ENCODE results near the gene LARP4B. TPM values are rescaled to one million over a fixed set of nuclear protein-coding genes. Genes with fewer than 3 reads are reported as not detected.

The LARP4B gene
- total RNA-seq, 1 donor from 2014 or later, result 101 TPM

DNA sequence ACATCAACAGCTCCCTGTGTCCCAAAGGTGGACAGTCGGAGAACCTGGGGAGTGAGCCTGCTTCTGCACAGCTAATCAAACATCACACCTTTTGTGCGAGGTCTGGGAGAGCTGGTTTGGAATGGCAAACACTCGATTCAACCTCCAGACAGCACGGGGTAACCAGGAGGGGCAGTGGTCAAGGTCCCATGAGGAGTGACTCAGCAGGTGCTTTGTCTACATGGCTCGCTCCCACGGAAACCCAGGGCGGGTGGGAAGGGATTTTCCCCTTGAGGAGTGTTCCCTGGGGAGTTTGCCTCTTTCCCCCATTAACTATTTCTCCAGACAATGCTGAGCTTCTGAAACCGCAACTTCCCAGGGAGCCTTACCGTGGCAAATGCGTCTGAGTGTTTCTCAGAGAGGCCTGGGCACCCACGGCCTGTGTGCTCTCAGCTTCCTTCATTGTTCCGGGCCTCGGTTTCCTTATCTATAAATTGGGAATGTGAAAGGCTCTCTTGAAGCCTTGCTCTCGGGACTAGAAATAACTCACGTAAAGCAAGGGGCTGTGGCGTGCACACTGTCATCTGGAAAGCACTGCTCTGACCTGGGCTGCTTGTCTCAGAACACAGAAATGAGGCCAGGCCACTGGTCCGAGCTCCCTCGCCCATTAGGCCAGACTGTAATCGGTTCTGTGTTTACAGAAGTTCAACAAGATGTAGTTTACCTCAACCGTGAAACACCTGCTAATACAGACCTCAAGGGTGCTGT is 42.7 kb upstream of the LARP4B start:
- peak; percentile 42 for DNase-seq (ENCODE audit: low read depth)
- no peaks in the 10 kb centered on the region for H3K4me1 ChIP-seq (ENCODE audit: insufficient read depth, low read length)
- Mint-ChIP-seq H3K27ac (ENCODE audit: unreplicated experiment) (no peak overlapping the region), H3K36me3 (ENCODE audit: low read depth, unreplicated experiment) (peaks cover 19% of the 10 kb centered on the region), H3K27me3 (ENCODE audit: low read depth, unreplicated experiment) (peaks cover 8% of the 10 kb centered on the region), H3K4me1 (ENCODE audit: low read depth, unreplicated experiment) (peaks cover 12% of the 10 kb centered on the region), H3K4me3 (ENCODE audit: unreplicated experiment) (no peak overlapping the region), H3K9me3 (ENCODE audit: unreplicated experiment) (peaks cover 18% of the 10 kb centered on the region)
- H3K36me3 ChIP-seq (ENCODE audit: insufficient read depth, low read length), result no peaks in the 10 kb centered on the region
- no peak overlapping the region for H3K9ac ChIP-seq (ENCODE audit: low read length)
- FAIRE-seq, result no peak
- H3K9me3 ChIP-seq (ENCODE audit: insufficient read depth, low read depth, low read length), result peaks cover 1% of the 10 kb centered on the region
- no peak overlapping the region for H3K4me2 ChIP-seq (ENCODE audit: low read length)
- no peak for TF ChIP-seq EZH2 (IDR thresholded peaks at IDR 0.05; ENCODE audit: insufficient read depth, low read length)
- TF ChIP-seq, protein P1, sequence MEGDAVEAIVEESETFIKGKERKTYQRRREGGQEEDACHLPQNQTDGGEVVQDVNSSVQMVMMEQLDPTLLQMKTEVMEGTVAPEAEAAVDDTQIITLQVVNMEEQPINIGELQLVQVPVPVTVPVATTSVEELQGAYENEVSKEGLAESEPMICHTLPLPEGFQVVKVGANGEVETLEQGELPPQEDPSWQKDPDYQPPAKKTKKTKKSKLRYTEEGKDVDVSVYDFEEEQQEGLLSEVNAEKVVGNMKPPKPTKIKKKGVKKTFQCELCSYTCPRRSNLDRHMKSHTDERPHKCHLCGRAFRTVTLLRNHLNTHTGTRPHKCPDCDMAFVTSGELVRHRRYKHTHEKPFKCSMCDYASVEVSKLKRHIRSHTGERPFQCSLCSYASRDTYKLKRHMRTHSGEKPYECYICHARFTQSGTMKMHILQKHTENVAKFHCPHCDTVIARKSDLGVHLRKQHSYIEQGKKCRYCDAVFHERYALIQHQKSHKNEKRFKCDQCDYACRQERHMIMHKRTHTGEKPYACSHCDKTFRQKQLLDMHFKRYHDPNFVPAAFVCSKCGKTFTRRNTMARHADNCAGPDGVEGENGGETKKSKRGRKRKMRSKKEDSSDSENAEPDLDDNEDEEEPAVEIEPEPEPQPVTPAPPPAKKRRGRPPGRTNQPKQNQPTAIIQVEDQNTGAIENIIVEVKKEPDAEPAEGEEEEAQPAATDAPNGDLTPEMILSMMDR (IDR thresholded peaks at IDR 0.05; ENCODE audit: insufficient read depth, low read depth, low read length), result no peak
- H3K27ac ChIP-seq (ENCODE audit: low read depth, low read length), result no peak overlapping the region
- no peak overlapping the region for H2AFZ ChIP-seq (ENCODE audit: low read depth, low read length)
- H3K27me3 ChIP-seq (ENCODE audit: insufficient read depth, low read length), result no peaks in the 10 kb centered on the region
- no peaks in the 10 kb centered on the region for H4K20me1 ChIP-seq (ENCODE audit: insufficient read depth, low read length)
- no peak overlapping the region for H3K4me3 ChIP-seq (ENCODE audit: insufficient read depth, low read depth, low read length)
- H3K79me2 ChIP-seq (ENCODE audit: insufficient read depth, low read length), result no peaks in the 10 kb centered on the region

DNA sequence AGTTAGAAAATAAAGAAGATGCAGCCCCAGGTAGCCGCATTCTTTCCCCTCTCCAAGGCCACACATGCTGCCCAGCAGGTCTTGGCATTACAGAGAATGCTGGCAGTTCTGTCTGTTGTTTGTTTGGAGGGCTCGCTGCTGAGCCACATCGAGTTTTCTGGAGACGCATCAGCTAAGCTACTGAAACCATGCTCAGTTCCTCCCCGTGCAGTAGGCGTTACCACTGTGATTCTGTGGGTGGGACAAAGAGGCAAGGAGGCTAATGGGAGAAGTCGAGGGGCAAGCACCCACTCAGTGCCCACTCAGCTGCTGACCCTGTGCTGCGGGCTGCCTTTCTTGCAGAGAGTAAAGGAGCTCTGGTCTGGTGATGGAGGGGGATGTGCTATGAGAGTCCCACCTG is 41.3 kb upstream of the LARP4B start:
- no peak overlapping the region for H3K4me3 ChIP-seq (ENCODE audit: insufficient read depth, low read depth, low read length)
- FAIRE-seq (no peak), DNase-seq (ENCODE audit: low read depth) (no peak)
- TF ChIP-seq EZH2 (IDR thresholded peaks at IDR 0.05; ENCODE audit: insufficient read depth, low read length), result no peak
- TF ChIP-seq, protein P1 (IDR thresholded peaks at IDR 0.05; ENCODE audit: insufficient read depth, low read depth, low read length), result no peak
- no peak overlapping the region for H3K4me3 Mint-ChIP-seq (ENCODE audit: unreplicated experiment)
- H3K27ac Mint-ChIP-seq (ENCODE audit: unreplicated experiment), result no peak overlapping the region
- no peaks in the 10 kb centered on the region for H3K79me2 ChIP-seq (ENCODE audit: insufficient read depth, low read length)
- H3K9me3 Mint-ChIP-seq (ENCODE audit: unreplicated experiment), result peaks cover 14% of the 10 kb centered on the region
- no peak overlapping the region for H2AFZ ChIP-seq (ENCODE audit: low read depth, low read length)
- H3K27me3 ChIP-seq (ENCODE audit: insufficient read depth, low read length), result no peaks in the 10 kb centered on the region
- H3K36me3 Mint-ChIP-seq (ENCODE audit: low read depth, unreplicated experiment), result peaks cover 13% of the 10 kb centered on the region
- H3K4me1 Mint-ChIP-seq (ENCODE audit: low read depth, unreplicated experiment), result peaks cover 12% of the 10 kb centered on the region
- no peaks in the 10 kb centered on the region for H3K4me1 ChIP-seq (ENCODE audit: insufficient read depth, low read length)
- no peaks in the 10 kb centered on the region for H3K9me3 ChIP-seq (ENCODE audit: insufficient read depth, low read depth, low read length)
- H3K27ac ChIP-seq (ENCODE audit: low read depth, low read length), result no peak overlapping the region
- H3K9ac ChIP-seq (ENCODE audit: low read length), result no peak overlapping the region
- no peak overlapping the region for H3K4me2 ChIP-seq (ENCODE audit: low read length)
- H3K36me3 ChIP-seq (ENCODE audit: insufficient read depth, low read length), result no peaks in the 10 kb centered on the region
- H4K20me1 ChIP-seq (ENCODE audit: insufficient read depth, low read length), result no peaks in the 10 kb centered on the region
- H3K27me3 Mint-ChIP-seq (ENCODE audit: low read depth, unreplicated experiment), result peaks cover 10% of the 10 kb centered on the region

DNA sequence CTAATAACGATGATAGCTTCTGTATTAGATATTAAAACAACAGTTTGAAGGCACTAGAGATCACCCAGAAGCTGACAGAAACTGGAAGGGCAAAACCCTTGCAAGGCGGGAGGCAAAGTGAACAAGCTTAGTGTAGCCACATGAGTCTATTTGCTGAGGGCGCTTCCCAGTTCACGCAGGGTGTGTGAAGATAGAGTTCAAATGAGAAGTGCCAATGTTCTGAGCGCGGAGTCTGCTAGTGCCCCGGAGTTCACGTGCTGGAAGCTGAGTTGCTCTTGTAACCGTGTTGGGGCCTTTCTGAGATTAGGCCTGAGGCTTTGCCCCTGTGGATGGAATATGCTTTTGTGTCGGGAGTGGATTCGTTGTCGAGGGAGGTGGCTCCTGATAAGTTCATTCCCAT is 40.1 kb upstream of the LARP4B start:
- Histone ChIP-seq H3K9ac (ENCODE audit: low read length) (no peak overlapping the region), H3K9me3 (ENCODE audit: insufficient read depth, low read depth, low read length) (no peaks in the 10 kb centered on the region), H4K20me1 (ENCODE audit: insufficient read depth, low read length) (no peaks in the 10 kb centered on the region), H3K36me3 (ENCODE audit: insufficient read depth, low read length) (no peaks in the 10 kb centered on the region), H3K4me3 (ENCODE audit: insufficient read depth, low read depth, low read length) (no peak overlapping the region), H3K4me1 (ENCODE audit: insufficient read depth, low read length) (no peaks in the 10 kb centered on the region), H3K4me2 (ENCODE audit: low read length) (no peak overlapping the region), H3K27ac (ENCODE audit: low read depth, low read length) (no peak overlapping the region), H2AFZ (ENCODE audit: low read depth, low read length) (no peak overlapping the region), H3K27me3 (ENCODE audit: insufficient read depth, low read length) (no peaks in the 10 kb centered on the region), H3K79me2 (ENCODE audit: insufficient read depth, low read length) (no peaks in the 10 kb centered on the region)
- H3K9me3 Mint-ChIP-seq (ENCODE audit: unreplicated experiment), result peaks cover 12% of the 10 kb centered on the region
- FAIRE-seq, result no peak
- H3K36me3 Mint-ChIP-seq (ENCODE audit: low read depth, unreplicated experiment), result peaks cover 11% of the 10 kb centered on the region
- H3K27me3 Mint-ChIP-seq (ENCODE audit: low read depth, unreplicated experiment), result peaks cover 12% of the 10 kb centered on the region
- no peak for DNase-seq (ENCODE audit: low read depth)
- no peak overlapping the region for H3K4me3 Mint-ChIP-seq (ENCODE audit: unreplicated experiment)
- H3K4me1 Mint-ChIP-seq (ENCODE audit: low read depth, unreplicated experiment), result peaks cover 14% of the 10 kb centered on the region
- H3K27ac Mint-ChIP-seq (ENCODE audit: unreplicated experiment), result no peak overlapping the region
- no peak for TF ChIP-seq EZH2 (IDR thresholded peaks at IDR 0.05; ENCODE audit: insufficient read depth, low read length)
- TF ChIP-seq, protein P1 (IDR thresholded peaks at IDR 0.05; ENCODE audit: insufficient read depth, low read depth, low read length), result no peak

Measured in astrocyte (in vitro differentiated cells and primary cell).